Fibroblast of mammary gland (primary cell): ENCODE data around the gene VEGFC.

Experiments used
- DNase-seq: peaks from one replicate; pipeline ENCODE4 v3.0.0-alpha.2; 2010; ENCODE audit warnings: low read depth
- H3K4me3 ChIP-seq: 2 replicates; pipeline ENCODE4 v1.5.1; 2011; ENCODE audit warnings: low read depth, mild to moderate bottlenecking, low read length, moderate library complexity; ENCODE audit not compliant: control insufficient read depth
- CTCF ChIP-seq: conservative IDR thresholded peaks from 2 replicates; pipeline ENCODE4 v1.5.1; 2011; ENCODE audit warnings: low read depth, low read length, inconsistent platforms; ENCODE audit not compliant: control insufficient read depth, insufficient read depth

The VEGFC gene

GRCh38 chr4:176790398-176790797 is 2.3 kb downstream of the VEGFC start:
- TF ChIP-seq CTCF = no peak
- peak overlapping the region; percentile 94 for H3K4me3 ChIP-seq
- DNase-seq = no peak

GRCh38 chr4:176789955-176790354 is 2.8 kb downstream of the VEGFC start:
- peak overlapping the region; percentile 94 for H3K4me3 ChIP-seq
- DNase-seq = peak; percentile 92
- peak; percentile 80 for TF ChIP-seq CTCF

GRCh38 chr4:176788971-176789370 is 3.8 kb downstream of the VEGFC start:
- no peak for DNase-seq
- no peak for TF ChIP-seq CTCF
- no peak overlapping the region for H3K4me3 ChIP-seq

- DNase-seq = no peak
- no peak for TF ChIP-seq CTCF
- peak overlapping the region; percentile 11 for H3K4me3 ChIP-seq
Measured at GRCh38 chr4:176788248-176788647, 4.5 kb downstream of the VEGFC start.

GRCh38 chr4:176784816-176785215 is 7.9 kb downstream of the VEGFC start:
- no peak overlapping the region for H3K4me3 ChIP-seq
- no peak for TF ChIP-seq CTCF
- no peak for DNase-seq

- peak; percentile 56 for DNase-seq
- H3K4me3 ChIP-seq = no peak overlapping the region
- TF ChIP-seq CTCF = no peak
Measured at GRCh38 chr4:176782794-176783193, 9.9 kb downstream of the VEGFC start.

- no peak overlapping the region for H3K4me3 ChIP-seq
- no peak for TF ChIP-seq CTCF
- no peak for DNase-seq
Measured at GRCh38 chr4:176782191-176782590, 10.5 kb downstream of the VEGFC start.
